NOMO-1 treated with DMSO at 0.1 percent for 48 hours (cell line): ENCODE results near the gene SAMD8.

ENCODE experiments used
- DNase-seq: peaks from one replicate; lab custom pipeline; 2025; ENCODE audit not compliant: unreplicated experiment; lab: John Stamatoyannopoulos, UW

Gene SAMD8

DNA sequence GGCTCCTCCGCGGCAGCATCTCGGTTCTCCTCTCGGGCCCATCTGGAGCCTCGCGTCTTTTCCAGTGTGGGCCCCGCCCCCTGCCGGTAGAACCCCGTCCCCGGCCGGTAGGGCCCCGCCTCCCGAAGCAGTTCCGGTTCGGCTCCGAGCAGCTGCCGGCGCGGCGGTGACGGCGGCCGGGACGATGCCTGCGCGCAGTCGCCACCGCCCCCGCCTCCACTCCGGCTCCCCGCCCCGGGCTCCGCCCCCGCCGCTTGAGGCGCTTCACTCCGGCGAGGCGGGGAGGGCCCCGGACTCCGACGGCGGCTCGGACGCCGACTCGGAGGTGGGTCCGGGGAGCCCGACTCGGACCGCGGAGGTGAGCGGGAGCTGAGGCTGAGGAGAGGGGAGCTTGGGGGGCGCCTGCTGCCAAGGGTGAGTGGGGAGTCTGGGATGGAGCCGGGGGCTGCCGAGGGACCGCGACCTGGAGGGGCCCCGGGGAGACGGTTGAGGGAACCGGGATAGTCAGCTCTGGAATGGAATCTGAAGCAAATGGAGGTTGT, at the start of gene SAMD8:
Gene SAMD8 (plus strand): TSS at position 292 of the 542 bp plus-strand sequence. CDS start 38,873 bp downstream, outside the sequence.
- DNase-seq: peak; percentile 93

DNA sequence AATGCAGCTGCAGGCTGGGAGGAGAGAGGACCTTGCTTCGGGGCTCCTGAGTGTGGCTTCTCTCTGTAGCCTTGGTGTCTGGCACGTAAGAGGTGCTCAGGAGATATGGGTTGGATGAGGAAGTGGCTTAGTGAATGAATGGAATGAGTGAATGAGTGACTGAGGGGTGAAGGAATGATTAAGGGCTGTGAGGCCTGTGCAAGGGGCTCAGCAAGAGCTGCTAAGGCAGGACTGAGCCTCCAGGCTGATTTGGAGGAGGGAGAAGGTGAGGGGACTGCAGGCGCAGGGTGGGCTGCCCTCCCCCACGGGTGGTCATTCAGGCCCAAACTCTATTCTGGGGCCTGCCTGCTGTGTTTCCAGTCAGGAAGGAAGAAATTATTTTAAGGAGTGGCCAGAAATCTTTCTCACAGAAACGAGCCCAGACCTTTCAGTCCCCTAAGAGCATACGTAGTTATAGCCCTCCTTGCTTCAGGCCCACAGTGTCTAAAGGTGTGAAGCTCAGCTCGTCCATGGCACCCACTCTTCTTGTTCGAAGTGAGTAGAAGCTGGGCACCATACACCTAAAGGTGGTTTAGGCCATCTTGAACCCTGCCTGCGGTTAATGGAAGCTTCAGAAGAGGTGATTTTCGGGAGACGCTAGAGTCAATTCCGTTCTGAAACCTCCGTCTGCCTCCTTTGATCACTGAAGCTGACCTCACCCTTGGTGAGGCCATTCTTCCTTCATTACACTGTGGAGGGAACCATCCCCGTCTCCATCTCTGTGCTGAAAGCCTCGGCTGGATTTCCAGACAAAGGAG, 49.5 kb upstream of the SAMD8 start:
- no peak for DNase-seq

DNA sequence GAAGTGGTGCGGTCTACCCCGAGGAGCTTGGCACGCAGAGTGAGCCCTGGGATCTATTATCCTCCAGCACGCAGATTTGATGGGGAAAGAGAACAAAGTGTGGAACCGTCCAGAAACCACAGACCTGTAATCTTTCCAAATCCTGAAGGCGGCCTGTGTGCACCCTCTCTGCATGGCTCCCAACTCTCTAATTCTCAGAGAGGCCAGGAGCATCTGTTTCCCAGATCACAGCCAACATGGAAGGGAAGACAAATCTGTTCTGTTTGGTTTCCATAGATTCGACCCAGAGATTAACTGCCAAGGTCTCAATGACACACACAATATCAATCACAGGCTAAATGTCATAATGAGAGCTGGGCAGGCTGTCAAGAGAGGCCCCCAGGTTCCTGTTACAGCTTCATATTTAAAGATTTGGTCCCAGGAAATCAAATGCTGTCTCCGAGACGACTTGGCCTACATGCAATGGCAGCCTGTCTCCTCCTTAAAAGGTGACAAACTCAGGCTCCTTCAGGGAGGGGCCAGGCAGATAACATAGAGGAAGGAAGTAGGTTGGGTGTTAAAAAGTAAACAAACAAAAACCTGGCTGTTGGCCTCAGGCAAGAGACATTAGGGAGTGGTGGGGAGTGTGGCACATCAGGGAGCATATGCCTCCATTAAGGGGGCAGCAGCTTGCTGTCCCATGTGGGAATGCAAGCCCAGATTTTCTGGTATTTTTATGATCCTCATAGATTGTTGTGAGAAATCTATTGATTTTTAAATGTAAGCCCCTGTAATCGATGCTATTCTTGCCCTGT, 48.8 kb upstream of the SAMD8 start:
- DNase-seq: peak; percentile 79

DNA sequence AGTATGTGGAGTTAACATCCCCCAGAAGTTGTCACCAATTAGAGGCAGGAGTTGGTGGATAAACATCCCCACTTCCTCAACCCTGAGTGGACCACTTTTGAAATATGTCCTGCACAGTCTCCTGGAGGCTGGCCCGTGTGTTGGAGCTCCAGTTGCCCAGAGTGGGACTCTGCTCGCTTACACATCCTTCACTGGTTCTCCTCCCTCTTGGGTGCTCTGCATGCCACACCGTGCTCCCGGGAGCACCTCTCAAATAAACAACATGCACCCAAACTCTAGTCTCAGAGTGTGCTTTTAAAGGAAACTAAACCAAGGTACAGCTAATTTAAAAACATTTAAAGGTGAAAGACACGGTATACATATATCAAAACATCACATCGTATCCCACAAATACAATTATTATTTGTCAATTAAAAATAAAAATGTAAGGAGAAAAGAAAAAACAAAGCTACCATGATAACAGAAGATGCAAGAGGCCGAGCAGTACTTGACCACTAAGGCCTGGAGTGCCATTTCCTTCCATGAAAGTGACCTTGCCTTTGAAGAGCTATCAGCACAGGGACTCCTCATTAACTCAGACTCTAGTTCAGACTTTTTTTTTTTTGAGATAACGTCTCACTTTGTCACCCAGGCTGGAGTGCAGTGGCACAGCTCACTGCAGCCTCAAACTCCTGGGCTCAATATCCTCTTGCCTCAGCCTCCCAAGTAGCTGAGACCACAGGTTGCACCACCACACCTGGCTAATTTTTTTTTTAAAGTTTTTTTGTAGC, 47.8 kb upstream of the SAMD8 start:
- no peak for DNase-seq

DNA sequence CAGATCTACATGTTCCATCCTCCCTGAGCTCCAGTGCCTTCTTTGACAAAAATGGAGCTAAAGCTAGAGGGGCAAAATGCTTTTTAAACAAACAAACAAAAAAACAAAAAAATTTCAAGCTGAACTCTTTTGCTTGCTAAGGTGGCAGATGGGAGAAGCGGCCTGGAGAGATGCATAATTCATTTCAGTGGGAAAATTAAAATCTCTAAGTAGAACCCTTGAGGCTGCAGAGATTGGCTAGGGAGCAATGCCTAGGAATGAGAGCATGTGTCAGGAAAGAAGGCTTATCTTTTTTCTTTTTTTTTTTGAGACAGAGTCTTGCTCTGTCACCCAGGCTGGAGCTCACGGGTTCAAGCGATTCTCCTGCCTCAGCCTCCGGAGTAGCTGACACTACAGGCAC, 46.4 kb upstream of the SAMD8 start:
- DNase-seq: no peak

DNA sequence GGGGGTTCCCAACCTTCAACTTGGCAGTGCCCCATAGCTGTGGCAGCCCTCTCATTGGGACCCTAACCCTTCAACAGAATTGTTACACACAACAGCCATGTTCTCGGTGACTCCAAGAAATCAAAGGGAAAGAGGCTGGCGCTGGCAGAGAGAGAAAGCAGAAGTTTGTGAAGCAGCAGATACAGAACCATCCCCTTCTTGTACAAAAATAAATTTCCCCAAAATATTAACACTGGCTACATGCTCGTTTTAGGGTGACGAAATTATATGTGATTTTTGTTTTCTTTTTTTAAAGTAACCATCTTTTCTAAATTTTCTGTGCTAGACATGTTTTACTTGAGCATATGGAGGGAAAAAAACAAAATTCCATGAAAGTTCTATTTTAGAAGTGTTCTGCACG, 45.2 kb upstream of the SAMD8 start:
- DNase-seq: peak; percentile 8

DNA sequence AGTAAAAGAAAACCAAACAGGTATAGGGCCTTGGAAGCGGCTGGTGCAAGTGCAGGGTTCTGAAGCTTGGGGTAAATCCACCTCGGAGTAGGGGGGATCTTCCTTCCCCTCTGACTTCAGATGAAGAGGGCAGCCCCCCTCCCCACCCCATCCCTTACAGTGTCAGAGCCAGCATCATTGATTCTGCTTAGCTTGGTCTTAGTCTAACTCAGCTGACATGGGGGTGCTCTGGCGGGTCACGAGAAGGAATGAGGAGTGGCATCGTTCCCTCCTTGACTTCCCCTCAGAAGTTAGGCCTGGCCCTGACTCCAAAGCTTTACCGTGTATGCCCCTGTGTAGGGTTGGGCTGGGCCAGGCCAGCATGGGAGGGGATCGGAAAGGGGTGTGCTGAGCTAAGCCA, 44.2 kb upstream of the SAMD8 start:
- DNase-seq: no peak

DNA sequence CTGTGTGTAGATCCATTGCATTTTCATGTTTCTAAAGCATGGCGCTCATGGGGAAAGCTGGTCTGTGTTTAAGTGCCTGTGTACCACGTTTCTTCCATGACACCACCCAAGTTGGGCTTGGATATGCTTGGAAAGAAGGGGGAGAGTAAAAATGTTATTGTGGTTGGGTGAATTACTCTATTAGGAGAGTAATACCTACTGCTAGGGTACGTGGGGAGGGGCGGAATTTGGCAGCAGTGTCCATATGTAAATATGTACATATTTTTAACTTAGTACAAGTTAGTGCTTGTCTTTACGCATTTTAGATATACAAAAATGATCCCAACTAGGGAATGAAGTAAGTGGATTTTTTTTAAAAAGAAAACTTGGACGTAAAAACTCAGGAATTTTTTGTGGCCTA, 42.9 kb upstream of the SAMD8 start:
- no peak for DNase-seq

DNA sequence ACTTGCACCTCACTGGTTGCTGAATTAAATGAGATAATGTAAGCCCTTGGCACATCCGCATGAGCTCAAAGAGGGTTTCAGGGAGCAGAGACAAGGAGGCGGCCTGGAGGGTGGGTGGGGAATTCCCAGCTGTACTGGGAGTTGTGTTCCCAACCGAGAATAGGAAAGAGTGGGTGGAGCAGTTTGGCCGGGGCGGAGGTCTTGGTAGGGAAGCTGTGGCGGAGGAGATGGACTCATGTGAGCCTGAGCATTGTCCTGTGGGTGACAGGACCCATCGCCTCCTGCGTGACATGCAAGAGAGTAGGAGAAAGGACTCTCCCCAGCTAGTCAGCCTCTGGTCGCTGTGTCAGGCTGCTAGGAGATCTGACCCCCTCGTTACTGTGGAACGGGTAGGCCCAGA, 41.0 kb upstream of the SAMD8 start:
- no peak for DNase-seq

DNA sequence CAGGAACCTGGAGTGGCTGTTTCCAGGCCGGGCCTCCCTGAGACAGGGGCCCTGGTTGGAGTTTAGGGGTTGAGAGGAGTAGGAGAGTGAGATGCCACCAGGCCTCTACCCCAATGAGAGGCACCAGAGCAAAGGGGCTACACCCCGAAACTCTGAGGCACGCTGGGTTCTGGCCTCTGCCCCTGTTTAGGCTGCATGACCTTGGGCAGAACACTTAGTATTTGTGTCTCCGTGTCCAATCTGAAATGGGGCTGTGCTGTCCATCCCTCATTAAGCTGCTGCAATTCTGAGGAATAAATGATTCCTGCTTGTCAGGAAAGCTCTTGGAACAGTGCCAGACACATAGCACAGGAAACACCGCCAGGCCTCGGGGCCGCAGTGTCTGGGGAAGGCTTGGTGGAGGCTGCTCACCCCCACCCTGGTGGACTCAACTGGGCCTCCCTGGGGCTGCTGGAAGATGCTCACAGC, 40.5 kb upstream of the SAMD8 start:
- DNase-seq: no peak

DNA sequence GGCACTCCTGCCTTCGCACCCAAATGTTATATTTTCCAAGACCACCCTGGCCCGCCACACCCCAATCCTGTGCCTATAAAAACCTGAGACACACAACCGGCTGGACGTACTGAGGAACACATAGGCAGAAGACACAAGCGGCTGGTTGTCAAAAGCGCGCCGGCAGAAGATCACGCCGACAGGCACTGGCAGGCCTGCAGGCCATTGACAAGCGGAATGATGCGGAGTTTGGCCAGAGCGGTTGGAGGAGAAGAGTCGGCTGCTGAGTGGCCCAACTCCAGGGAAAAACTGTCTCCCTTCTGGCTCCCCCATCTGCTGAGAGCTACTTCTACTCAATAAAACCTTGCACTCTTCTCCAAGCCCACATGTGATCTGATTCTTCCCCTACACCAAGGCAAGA, 39.7 kb upstream of the SAMD8 start:
- no peak for DNase-seq

DNA sequence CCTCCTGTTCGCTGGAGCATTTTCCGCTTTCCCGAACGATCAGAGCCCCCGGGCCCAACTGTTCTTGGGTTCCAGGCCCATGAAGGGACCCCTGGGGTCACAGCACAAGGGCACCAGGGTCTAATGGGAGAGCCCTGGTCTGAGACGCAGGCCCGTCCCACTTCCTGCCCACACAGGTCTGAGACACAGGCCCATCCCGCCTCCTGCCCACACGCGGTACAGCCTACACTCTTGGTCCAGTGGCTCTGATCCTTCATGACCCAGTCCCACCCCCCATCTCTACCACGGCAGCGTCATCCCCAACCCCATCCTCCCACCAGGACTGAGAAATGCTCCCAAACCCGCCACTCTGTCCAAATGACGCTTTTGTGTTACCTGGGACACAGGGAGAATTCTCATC, 38.7 kb upstream of the SAMD8 start:
- DNase-seq: no peak

DNA sequence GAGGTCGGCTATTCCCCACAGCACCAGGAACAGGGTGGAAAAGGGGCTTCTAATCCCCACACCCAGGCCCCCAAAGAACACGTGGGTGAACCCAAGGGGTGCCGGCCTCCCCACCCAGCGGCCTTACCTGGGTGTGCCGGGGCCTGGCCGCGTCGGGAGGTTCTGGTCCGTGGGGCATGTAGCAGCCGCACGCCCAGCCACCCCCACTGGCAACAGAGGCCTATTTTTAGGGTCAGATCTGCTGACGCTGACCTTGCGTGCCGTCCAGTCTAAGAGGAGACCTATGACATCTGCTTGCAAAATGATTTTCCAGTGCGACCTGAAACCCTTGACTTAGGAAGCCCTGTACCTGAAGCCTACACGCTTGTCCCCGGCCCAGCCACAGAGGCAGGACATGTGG, 38.0 kb upstream of the SAMD8 start:
- no peak for DNase-seq

DNA sequence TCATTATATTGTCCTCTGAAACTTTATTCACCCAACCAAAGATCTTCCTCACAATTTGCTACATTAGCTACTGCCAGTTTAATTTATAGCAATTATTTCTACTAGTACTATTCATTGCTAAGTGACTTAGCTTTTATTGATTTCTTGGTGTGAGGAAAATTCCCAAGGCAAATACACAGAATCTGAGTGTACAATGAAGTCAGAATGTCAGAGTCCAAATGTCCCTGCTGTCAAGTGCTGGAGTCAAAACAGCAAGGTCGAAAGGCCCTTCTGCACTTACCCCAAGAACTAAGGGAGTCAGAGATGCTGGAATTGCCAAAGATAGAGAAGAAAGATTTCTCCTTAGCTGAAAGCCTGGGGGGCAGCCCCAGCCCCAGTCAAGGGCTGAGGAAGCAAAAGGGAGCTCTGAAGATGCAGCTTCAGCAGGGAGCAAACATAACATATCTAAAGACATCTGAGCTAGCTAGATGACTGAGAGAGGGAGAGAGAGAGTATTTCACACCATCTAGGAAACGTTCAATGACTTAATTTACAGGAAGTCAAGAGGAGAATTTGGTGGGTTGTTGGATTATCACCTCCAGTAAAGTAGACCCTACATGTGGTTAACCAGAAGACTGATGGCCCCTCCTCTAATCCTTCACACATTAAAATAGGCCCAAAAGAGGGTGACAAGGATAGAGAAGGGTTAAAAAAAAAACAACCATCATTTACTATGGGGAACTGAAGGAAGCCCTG, 36.6 kb upstream of the SAMD8 start:
- no peak for DNase-seq

DNA sequence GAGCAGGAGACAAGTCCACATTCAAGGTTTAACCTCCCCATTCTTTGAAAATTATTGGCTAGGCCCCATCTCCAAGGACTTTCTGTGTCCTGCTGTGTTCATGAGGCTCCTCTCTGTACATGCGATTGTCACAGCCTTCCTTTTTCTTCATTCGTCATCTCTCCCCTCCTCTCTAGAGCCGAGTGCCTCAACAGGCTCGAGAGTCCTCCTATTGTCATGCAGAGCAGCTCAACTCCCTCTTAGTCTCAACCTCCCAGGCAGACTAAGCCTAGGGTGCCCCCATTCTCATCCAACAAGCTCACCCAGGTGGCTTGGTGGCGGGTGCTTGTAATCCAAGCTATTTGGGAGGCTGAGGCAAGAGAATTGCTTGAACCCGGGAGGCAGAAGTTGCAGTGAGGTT, 35.1 kb upstream of the SAMD8 start:
- DNase-seq: no peak

DNA sequence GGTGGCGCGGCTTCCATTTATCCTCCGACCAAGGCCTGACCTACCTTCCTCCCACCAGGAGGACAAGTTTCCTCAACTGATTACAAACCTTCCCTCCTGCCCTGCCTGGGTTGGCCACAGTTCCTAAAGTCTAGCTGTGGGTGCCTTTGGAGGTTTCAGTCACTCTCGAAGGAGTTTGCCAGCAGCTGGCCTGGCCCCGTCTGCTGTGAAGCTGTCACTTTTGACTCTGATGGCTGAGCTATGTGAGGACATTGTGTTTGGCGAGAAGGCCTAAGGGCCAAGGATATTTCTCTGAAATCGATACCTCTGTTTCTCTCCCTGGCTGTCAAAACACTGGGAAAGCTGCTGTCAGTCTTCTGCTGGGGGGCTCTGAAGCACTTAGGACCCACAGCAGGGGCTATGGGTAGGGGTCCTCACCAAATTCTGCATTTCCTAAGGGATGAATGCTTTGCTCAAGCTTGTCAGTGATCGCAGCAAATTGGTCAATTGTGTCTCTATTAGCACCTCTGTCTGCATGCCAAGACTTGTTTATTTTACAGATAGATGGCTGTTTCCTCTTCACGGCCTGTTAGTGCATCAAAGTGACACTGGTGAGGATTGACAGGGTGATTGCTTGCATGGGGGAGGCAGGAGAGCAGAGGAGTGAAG, 31.9 kb upstream of the SAMD8 start:
- no peak for DNase-seq

DNA sequence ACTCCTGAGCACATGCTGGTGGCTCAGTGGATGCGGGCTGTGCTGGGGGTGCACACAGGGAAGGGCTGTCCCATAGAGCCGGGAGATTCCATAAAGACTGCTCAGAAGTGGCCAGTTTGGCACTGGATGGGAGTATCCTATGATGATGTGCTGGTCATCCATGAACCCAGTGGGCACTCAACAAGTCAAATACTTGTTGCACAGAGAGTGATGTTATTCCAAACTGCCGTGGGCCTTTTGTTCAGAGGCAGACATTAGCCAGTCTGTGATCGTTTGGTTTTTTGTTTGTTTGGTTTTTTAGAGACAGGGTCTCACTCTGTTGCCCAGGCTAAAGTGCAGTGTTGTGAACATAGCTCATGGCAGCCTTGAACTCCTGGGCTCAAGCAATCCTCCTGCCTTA, 30.9 kb upstream of the SAMD8 start:
- DNase-seq: no peak

DNA sequence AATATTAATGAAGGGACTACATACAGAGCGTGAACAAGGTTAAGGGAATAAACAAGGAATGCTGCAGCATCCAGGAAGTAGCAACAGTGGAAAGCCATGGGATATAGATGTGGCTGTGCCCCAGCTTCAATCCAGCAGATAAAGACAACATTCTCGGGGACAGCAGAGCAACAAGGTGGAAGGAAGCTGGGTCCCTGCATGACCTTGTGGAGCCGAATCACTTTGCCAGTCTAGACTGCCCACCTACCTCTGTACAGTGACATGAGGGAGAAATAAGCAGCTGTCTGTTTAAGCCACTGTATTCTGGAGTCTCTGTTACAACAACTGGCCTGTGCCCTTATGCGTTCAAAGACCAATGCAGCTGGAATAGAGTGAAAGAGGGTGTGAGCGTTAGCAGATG, 30.1 kb upstream of the SAMD8 start:
- DNase-seq: no peak

DNA sequence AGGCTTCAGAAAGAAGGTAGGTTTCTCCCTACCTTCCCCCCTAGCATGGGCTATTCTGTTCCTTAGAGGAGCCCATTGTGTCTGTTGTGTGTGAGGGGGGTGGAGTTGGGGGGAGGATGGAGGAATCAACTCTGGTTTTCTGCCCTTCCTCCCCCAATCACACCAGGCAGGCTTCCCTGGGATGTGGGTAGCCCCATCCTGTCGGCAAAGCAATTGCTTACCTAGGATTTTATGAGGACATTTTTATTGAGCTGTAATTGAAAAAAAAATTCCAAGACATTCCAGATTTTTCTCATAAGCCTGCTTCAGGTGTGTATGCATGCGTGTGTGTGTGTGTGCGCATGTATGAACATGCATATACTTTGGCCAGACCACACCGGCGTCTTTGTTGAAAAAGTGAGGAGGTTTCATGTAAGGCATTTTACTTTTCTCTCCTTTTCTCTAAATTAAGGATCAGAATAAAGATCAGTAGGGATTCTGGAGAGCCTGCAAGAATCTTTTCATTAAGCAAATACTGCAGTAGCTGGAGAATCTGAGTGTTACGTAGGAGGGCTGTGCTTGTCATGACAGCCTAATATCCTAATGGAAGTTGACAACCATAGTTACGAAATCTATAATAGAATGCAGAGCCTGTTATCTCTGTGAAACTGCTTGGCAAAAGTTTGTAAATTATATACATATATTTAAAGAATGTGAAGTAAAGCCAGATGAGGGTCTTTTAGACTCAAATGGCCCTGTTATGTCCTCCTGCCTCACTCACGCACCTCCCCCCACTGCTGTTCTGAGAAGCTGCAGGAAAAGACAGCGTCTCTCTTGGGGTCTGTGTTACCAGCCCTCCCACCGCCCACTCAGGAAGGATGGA, 27.3 kb upstream of the SAMD8 start:
- no peak for DNase-seq
